ENCODE data around the gene MON1A.

MON1A gene

DNA sequence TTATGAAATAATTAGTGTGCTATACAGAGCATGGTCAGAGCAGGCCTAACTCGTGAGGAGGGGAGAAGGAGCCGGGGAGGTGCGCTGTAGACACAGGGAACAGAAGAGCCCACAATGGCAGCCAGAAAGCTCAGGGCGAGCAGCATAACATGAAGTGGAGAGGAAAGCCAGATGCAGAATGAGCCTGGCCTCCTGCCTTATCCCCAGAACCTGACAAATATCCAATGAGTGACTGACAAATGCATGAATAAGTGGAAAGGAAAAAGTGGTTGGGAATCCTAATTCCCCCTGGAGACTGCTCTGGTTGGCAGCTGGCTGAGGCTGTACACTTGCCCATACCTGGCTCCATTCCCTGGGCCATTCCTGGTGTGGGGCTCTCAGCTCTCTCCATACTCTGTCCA is 16.7 kb downstream of the MON1A start:
- no peak overlapping the region for H2AFZ ChIP-seq (ENCODE audit: low read depth, low read length, severe bottlenecking)
- H3K36me3 ChIP-seq (ENCODE audit: low read length), result no peaks in the 10 kb centered on the region
- no peak for TF ChIP-seq EZH2phosphoT487 (conservative IDR thresholded peaks at IDR 0.05; ENCODE audit: low read length)
- TF ChIP-seq, protein P1, sequence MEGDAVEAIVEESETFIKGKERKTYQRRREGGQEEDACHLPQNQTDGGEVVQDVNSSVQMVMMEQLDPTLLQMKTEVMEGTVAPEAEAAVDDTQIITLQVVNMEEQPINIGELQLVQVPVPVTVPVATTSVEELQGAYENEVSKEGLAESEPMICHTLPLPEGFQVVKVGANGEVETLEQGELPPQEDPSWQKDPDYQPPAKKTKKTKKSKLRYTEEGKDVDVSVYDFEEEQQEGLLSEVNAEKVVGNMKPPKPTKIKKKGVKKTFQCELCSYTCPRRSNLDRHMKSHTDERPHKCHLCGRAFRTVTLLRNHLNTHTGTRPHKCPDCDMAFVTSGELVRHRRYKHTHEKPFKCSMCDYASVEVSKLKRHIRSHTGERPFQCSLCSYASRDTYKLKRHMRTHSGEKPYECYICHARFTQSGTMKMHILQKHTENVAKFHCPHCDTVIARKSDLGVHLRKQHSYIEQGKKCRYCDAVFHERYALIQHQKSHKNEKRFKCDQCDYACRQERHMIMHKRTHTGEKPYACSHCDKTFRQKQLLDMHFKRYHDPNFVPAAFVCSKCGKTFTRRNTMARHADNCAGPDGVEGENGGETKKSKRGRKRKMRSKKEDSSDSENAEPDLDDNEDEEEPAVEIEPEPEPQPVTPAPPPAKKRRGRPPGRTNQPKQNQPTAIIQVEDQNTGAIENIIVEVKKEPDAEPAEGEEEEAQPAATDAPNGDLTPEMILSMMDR (IDR thresholded peaks at IDR 0.05; ENCODE audit: insufficient read depth, low read length, poor library complexity, severe bottlenecking), result no peak

DNA sequence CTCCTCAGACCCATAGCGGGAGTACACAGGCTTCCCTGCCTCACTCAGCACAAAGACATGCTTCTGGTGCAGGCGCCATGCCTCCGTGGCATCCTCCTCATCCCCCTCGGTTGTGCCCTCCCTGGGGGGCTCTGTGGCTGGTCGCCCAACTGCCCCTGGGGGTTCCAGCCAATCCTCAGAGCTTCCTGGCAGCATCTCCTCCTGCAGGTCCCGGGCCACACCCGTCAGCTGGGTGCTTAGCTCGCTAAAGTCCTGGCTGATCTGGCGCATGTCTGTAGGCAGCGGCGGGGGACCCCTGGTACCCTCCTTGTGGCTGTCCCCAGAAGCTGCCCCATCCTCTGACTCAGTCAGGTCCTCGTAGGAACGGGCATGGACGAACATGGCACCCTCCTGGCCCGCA is 18.0 kb downstream of the MON1A start:
- H3K4me2 ChIP-seq (ENCODE audit: low read depth, low read length, poor library complexity, severe bottlenecking), result no peak overlapping the region
- H3K9me3 ChIP-seq (ENCODE audit: insufficient read depth, low read length), result no peaks in the 10 kb centered on the region
- H3F3A ChIP-seq (ENCODE audit: insufficient read depth), result no peaks in the 10 kb centered on the region
- H3K79me2 ChIP-seq (ENCODE audit: insufficient read depth, low read length), result no peaks in the 10 kb centered on the region
- H3K36me3 ChIP-seq (ENCODE audit: low read length), result no peaks in the 10 kb centered on the region
- H3K27me3 ChIP-seq (ENCODE audit: low read length), result no peaks in the 10 kb centered on the region
- no peak overlapping the region for H3K9ac ChIP-seq (ENCODE audit: low read length)
- no peak overlapping the region for H3K4me3 ChIP-seq (ENCODE audit: insufficient read depth, low read length, poor library complexity, severe bottlenecking)
- no peak for TF ChIP-seq EZH2phosphoT487 (conservative IDR thresholded peaks at IDR 0.05; ENCODE audit: low read length)
- TF ChIP-seq, protein P1 (IDR thresholded peaks at IDR 0.05; ENCODE audit: insufficient read depth, low read length, poor library complexity, severe bottlenecking), result no peak
- no peak overlapping the region for H3K27ac ChIP-seq (ENCODE audit: low read depth, low read length)
- no peaks in the 10 kb centered on the region for H4K20me1 ChIP-seq (ENCODE audit: low read depth, low read length)
- H2AFZ ChIP-seq (ENCODE audit: low read depth, low read length, severe bottlenecking), result no peak overlapping the region
- no peaks in the 10 kb centered on the region for H3K9me2 ChIP-seq (replicated peaks; ENCODE audit: insufficient read depth, low read length)

More for the DNA sequence above, 16.7 kb downstream of the MON1A start:
- Histone ChIP-seq H3K4me3 (ENCODE audit: insufficient read depth, low read length, poor library complexity, severe bottlenecking) (no peak overlapping the region), H3F3A (ENCODE audit: insufficient read depth) (no peaks in the 10 kb centered on the region), H3K79me2 (ENCODE audit: insufficient read depth, low read length) (no peaks in the 10 kb centered on the region), H3K9me3 (ENCODE audit: insufficient read depth, low read length) (no peaks in the 10 kb centered on the region), H3K4me2 (ENCODE audit: low read depth, low read length, poor library complexity, severe bottlenecking) (no peak overlapping the region), H4K20me1 (ENCODE audit: low read depth, low read length) (no peaks in the 10 kb centered on the region), H3K27ac (ENCODE audit: low read depth, low read length) (no peak overlapping the region), H3K27me3 (ENCODE audit: low read length) (no peaks in the 10 kb centered on the region), H3K9me2 (replicated peaks; ENCODE audit: insufficient read depth, low read length) (no peaks in the 10 kb centered on the region), H3K9ac (ENCODE audit: low read length) (no peak overlapping the region)

DNA sequence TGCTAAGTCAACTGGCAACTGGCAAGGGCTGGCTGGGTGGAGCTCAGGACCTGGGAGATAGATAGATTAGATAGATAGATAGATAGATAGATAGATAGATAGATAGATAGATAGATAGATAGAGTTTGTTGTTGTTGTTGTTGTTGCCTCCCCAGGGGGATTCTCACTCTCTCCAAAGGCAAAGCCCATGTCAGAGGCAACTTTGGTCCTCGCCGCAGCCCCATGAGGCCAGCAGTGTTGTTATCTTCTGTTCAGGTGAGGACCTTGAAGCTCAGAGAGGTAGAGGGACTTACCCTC is 18.5 kb downstream of the MON1A start:
- no peaks in the 10 kb centered on the region for H3K9me2 ChIP-seq (replicated peaks; ENCODE audit: insufficient read depth, low read length)
- no peaks in the 10 kb centered on the region for H4K20me1 ChIP-seq (ENCODE audit: low read depth, low read length)
- H3K9ac ChIP-seq (ENCODE audit: low read length), result no peak overlapping the region
- no peak overlapping the region for H2AFZ ChIP-seq (ENCODE audit: low read depth, low read length, severe bottlenecking)
- TF ChIP-seq, protein P1 (IDR thresholded peaks at IDR 0.05; ENCODE audit: insufficient read depth, low read length, poor library complexity, severe bottlenecking), result no peak
- TF ChIP-seq EZH2phosphoT487 (conservative IDR thresholded peaks at IDR 0.05; ENCODE audit: low read length), result no peak
- no peaks in the 10 kb centered on the region for H3K9me3 ChIP-seq (ENCODE audit: insufficient read depth, low read length)
- H3K36me3 ChIP-seq (ENCODE audit: low read length), result no peaks in the 10 kb centered on the region
- H3F3A ChIP-seq (ENCODE audit: insufficient read depth), result no peaks in the 10 kb centered on the region
- H3K27ac ChIP-seq (ENCODE audit: low read depth, low read length), result no peak overlapping the region
- no peaks in the 10 kb centered on the region for H3K79me2 ChIP-seq (ENCODE audit: insufficient read depth, low read length)
- H3K4me3 ChIP-seq (ENCODE audit: insufficient read depth, low read length, poor library complexity, severe bottlenecking), result no peak overlapping the region
- no peaks in the 10 kb centered on the region for H3K27me3 ChIP-seq (ENCODE audit: low read length)
- no peak overlapping the region for H3K4me2 ChIP-seq (ENCODE audit: low read depth, low read length, poor library complexity, severe bottlenecking)

Measured in SU-DHL-6 (cell line).